HEK293 (cell line): ENCODE measurements around the gene MYO3A.

Experiments used
- GLI4 ChIP-seq: fragments of 450-650 bp; formaldehyde crosslinking; IDR thresholded peaks from 2 replicates; pipeline ENCODE4 v1.5.1; 2016; ENCODE audit warnings: missing biosample characterization, missing genetic modification characterization
- KLF16 ChIP-seq: fragments of 450-650 bp; formaldehyde crosslinking; IDR thresholded peaks from 2 replicates; pipeline ENCODE4 v1.5.1; 2017; ENCODE audit warnings: missing biosample characterization, missing genetic modification characterization
- ZBTB21 ChIP-seq: fragments of 450-650 bp; formaldehyde crosslinking; IDR thresholded peaks from 2 replicates; pipeline ENCODE4 v1.5.1; 2017; ENCODE audit warnings: missing biosample characterization, missing genetic modification characterization
- ZNF133 ChIP-seq: fragments of 450-650 bp; formaldehyde crosslinking; IDR thresholded peaks from 2 replicates; pipeline ENCODE4 v1.5.1; 2016; ENCODE audit warnings: missing biosample characterization, missing genetic modification characterization
- ZNF138 ChIP-seq: fragments of 450-650 bp; formaldehyde crosslinking; IDR thresholded peaks from 2 replicates; pipeline ENCODE4 v1.5.1; 2016; ENCODE audit warnings: missing biosample characterization, missing genetic modification characterization, borderline replicate concordance
- ZNF175 ChIP-seq: fragments of 450-650 bp; formaldehyde crosslinking; IDR thresholded peaks from 2 replicates; pipeline ENCODE4 v1.5.1; 2016; ENCODE audit warnings: missing biosample characterization, missing genetic modification characterization
- ZNF510 ChIP-seq: fragments of 450-650 bp; formaldehyde crosslinking; IDR thresholded peaks from 2 replicates; pipeline ENCODE4 v1.5.1; 2018; ENCODE audit warnings: mild to moderate bottlenecking, missing genetic modification characterization, missing biosample characterization; ENCODE audit not compliant: insufficient replicate concordance
- ZNF549 ChIP-seq: fragments of 450-650 bp; IDR thresholded peaks from 2 replicates; pipeline ENCODE4 v1.5.1; 2018; ENCODE audit warnings: missing biosample characterization, missing genetic modification characterization, mild to moderate bottlenecking, inconsistent platforms, moderate library complexity
- ZNF560 ChIP-seq: fragments of 450-650 bp; formaldehyde crosslinking; IDR thresholded peaks from 2 replicates; pipeline ENCODE4 v1.5.1; 2017; ENCODE audit warnings: missing biosample characterization, missing genetic modification characterization, borderline replicate concordance
- ZXDB ChIP-seq: fragments of 450-650 bp; formaldehyde crosslinking; IDR thresholded peaks from 2 replicates; pipeline ENCODE4 v1.5.1; 2016; ENCODE audit warnings: missing biosample characterization, missing genetic modification characterization
- TF ChIP-seq, protein P1 (sequence below): fragments of 450-650 bp; formaldehyde crosslinking; IDR thresholded peaks from 2 replicates; pipeline ENCODE4 v1.5.1; 2016; ENCODE audit warnings: missing biosample characterization, missing genetic modification characterization
- TF ChIP-seq, protein P2 (sequence below): fragments of 450-650 bp; formaldehyde crosslinking; IDR thresholded peaks from 2 replicates; pipeline ENCODE4 v1.5.1; 2016; ENCODE audit warnings: missing biosample characterization, missing genetic modification characterization
- TF ChIP-seq, protein P3 (sequence below): fragments of 450-650 bp; formaldehyde crosslinking; IDR thresholded peaks from 2 replicates; pipeline ENCODE4 v1.5.1; 2016; ENCODE audit warnings: missing biosample characterization, missing genetic modification characterization
- TF ChIP-seq, protein P4 (sequence below): fragments of 450-650 bp; formaldehyde crosslinking; IDR thresholded peaks from 2 replicates; pipeline ENCODE4 v1.5.1; 2016; ENCODE audit warnings: missing biosample characterization, missing genetic modification characterization, low read depth

DNA sequence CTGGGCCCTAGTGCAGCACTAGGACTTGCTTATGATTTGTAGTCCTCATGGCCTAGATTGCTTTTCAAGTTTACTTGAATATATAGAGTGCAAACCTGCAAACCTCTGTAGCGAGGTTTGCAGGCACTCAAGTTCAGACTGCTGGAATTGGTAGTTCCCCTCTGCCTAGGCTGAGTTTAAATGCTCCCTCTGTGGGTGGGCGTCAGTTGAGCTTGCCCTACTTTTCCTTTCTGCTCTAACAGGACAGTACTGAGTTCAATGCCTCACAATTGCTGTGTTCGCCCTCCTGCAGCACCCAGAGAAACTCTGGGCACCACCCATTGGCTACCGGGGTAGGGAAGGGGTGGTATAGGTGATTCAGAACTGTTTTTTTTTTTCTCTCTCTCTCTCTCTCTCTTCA is 31.6 kb downstream of the MYO3A start:
- TF ChIP-seq, protein P1, sequence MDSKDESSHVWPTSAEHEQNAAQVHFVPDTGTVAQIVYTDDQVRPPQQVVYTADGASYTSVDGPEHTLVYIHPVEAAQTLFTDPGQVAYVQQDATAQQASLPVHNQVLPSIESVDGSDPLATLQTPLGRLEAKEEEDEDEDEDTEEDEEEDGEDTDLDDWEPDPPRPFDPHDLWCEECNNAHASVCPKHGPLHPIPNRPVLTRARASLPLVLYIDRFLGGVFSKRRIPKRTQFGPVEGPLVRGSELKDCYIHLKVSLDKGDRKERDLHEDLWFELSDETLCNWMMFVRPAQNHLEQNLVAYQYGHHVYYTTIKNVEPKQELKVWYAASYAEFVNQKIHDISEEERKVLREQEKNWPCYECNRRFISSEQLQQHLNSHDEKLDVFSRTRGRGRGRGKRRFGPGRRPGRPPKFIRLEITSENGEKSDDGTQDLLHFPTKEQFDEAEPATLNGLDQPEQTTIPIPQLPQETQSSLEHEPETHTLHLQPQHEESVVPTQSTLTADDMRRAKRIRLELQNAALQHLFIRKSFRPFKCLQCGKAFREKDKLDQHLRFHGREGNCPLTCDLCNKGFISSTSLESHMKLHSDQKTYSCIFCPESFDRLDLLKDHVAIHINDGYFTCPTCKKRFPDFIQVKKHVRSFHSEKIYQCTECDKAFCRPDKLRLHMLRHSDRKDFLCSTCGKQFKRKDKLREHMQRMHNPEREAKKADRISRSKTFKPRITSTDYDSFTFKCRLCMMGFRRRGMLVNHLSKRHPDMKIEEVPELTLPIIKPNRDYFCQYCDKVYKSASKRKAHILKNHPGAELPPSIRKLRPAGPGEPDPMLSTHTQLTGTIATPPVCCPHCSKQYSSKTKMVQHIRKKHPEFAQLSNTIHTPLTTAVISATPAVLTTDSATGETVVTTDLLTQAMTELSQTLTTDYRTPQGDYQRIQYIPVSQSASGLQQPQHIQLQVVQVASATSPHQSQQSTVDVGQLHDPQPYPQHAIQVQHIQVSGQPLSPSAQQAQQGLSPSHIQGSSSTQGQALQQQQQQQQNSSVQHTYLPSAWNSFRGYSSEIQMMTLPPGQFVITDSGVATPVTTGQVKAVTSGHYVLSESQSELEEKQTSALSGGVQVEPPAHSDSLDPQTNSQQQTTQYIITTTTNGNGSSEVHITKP (tag by site-specific recombination), result no peak
- TF ChIP-seq, protein P2, sequence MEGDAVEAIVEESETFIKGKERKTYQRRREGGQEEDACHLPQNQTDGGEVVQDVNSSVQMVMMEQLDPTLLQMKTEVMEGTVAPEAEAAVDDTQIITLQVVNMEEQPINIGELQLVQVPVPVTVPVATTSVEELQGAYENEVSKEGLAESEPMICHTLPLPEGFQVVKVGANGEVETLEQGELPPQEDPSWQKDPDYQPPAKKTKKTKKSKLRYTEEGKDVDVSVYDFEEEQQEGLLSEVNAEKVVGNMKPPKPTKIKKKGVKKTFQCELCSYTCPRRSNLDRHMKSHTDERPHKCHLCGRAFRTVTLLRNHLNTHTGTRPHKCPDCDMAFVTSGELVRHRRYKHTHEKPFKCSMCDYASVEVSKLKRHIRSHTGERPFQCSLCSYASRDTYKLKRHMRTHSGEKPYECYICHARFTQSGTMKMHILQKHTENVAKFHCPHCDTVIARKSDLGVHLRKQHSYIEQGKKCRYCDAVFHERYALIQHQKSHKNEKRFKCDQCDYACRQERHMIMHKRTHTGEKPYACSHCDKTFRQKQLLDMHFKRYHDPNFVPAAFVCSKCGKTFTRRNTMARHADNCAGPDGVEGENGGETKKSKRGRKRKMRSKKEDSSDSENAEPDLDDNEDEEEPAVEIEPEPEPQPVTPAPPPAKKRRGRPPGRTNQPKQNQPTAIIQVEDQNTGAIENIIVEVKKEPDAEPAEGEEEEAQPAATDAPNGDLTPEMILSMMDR (tag by site-specific recombination), result no peak
- TF ChIP-seq ZNF175, result no peak
- TF ChIP-seq ZXDB (tag by site-specific recombination), result no peak
- no peak for TF ChIP-seq ZNF549 (tag by site-specific recombination)
- TF ChIP-seq, protein P3, sequence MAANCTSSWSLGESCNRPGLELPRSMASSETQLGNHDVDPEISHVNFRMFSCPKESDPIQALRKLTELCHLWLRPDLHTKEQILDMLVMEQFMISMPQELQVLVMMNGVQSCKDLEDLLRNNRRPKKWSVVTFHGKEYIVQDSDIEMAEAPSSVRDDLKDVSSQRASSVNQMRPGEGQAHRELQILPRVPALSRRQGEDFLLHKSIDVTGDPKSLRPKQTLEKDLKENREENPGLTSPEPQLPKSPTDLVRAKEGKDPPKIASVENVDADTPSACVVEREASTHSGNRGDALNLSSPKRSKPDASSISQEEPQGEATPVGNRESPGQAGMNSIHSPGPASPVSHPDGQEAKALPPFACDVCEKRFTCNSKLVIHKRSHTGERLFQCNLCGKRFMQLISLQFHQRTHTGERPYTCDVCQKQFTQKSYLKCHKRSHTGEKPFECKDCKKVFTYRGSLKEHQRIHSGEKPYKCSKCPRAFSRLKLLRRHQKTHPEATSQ (tag by site-specific recombination), result no peak
- TF ChIP-seq, protein P4, sequence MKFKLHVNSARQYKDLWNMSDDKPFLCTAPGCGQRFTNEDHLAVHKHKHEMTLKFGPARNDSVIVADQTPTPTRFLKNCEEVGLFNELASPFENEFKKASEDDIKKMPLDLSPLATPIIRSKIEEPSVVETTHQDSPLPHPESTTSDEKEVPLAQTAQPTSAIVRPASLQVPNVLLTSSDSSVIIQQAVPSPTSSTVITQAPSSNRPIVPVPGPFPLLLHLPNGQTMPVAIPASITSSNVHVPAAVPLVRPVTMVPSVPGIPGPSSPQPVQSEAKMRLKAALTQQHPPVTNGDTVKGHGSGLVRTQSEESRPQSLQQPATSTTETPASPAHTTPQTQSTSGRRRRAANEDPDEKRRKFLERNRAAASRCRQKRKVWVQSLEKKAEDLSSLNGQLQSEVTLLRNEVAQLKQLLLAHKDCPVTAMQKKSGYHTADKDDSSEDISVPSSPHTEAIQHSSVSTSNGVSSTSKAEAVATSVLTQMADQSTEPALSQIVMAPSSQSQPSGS (tag by site-specific recombination), result no peak
- TF ChIP-seq KLF16 (tag by site-specific recombination), result no peak
- TF ChIP-seq ZNF133 (tag by site-specific recombination), result no peak
- TF ChIP-seq ZNF560, result no peak
- TF ChIP-seq GLI4 (tag by site-specific recombination), result no peak
- TF ChIP-seq ZNF138 (tag by site-specific recombination), result no peak
- no peak for TF ChIP-seq ZBTB21 (tag by site-specific recombination)
- TF ChIP-seq ZNF510 (tag by site-specific recombination), result no peak
